ENCODE measurements around the gene ZNF791.
"Not testable (repeated sequence)": the region's sequence is repeated elsewhere in the genome, so short reads cannot be mapped to it uniquely, and the experiment has no call there.

ZNF791 gene

DNA sequence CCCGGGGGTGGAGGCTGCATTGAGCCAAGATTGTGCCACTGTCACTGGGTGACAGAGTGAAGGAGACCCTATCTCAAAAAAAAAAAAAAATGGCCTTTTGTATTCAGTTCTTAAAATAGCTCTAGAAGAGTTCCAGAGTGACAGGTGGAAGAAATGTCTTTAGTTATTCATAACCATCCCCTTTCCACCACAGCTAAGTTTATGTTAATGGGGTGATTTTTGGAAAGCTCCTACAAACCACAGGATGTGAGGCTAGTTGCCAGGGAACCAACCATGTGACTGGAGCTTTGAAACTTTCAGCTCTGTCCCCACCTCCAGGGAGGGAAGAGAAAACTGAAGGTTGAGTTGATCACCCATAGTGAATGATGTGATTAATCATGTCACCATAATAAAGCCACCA is 7.0 kb upstream of the ZNF791 start:
- H3K9me3 ChIP-seq (ENCODE audit: control insufficient read depth in 1 of 2, low read length in 2 of 2), result no peaks in the 10 kb centered on the region
- H3K36me3 ChIP-seq (ENCODE audit: control insufficient read depth in 1 of 2, insufficient read depth in 2 of 2, low read length in 2 of 2), result peaks cover 3 to 18% of the 10 kb centered on the region in 2 donors
- H3K27ac ChIP-seq (ENCODE audit: low read length), result no peak overlapping the region
- no peak overlapping the region for H3K4me3 ChIP-seq (ENCODE audit: low read depth in 1 of 2, low read length in 2 of 2)
- no peaks in the 10 kb centered on the region for H3K27me3 ChIP-seq (ENCODE audit: low read depth, low read length)
- H3K4me1 ChIP-seq (ENCODE audit: control insufficient read depth in 1 of 2, insufficient read depth in 2 of 2, low read length in 2 of 2), result peaks cover 0 to 2% of the 10 kb centered on the region in 2 donors

DNA sequence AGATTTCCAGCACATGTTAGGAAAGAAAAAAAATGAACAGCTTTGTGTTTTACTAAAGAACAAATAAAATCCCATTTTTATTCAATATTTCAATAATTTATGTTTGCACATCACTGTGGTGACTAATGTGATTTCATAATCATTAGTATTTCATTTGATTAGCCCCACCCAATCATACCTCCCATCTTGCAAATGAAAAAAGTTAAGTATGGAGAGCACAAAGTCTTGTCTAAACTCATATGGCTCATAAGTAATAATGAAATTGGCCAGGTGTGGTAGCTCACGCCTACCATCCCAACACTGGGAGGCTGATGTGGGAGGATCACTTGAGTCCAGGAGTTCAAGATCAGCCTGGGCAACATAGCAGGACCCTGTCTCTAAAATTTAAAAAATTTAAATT is 3.9 kb upstream of the ZNF791 start:
- Histone ChIP-seq H3K9me3 (ENCODE audit: control insufficient read depth in 1 of 2, low read length in 2 of 2) (no peaks in the 10 kb centered on the region), H3K36me3 (ENCODE audit: control insufficient read depth in 1 of 2, insufficient read depth in 2 of 2, low read length in 2 of 2) (peaks cover 3 to 22% of the 10 kb centered on the region in 2 donors), H3K27me3 (ENCODE audit: low read depth, low read length) (no peaks in the 10 kb centered on the region), H3K4me3 (ENCODE audit: low read depth in 1 of 2, low read length in 2 of 2) (no peak overlapping the region), H3K4me1 (ENCODE audit: control insufficient read depth in 1 of 2, insufficient read depth in 2 of 2, low read length in 2 of 2) (peaks cover 0 to 14% of the 10 kb centered on the region in 2 donors), H3K27ac (ENCODE audit: low read length) (no peak overlapping the region)

DNA sequence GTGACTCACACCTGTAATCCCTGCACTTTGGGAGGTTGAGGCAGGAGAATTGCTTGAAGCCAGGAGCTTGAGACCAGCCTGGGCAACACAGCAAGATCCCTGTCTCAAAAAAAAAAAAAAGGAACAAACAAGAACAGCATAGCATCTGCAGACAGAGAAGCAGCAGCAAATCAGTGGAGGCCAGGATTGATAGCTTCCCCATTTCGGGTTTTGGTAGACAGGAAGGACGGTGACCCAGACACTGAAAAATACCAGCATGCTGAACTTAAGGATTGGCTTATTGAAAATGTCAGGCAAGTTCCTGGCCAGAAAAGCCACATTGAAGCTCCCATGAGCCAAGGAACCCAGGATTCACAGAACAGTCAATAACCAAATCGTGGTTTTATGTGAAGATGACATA is 3.1 kb upstream of the ZNF791 start:
- peaks cover 3 to 16% of the 10 kb centered on the region in 2 donors for H3K36me3 ChIP-seq (ENCODE audit: control insufficient read depth in 1 of 2, insufficient read depth in 2 of 2, low read length in 2 of 2)
- H3K27ac ChIP-seq (ENCODE audit: low read length), result no peak overlapping the region

DNA sequence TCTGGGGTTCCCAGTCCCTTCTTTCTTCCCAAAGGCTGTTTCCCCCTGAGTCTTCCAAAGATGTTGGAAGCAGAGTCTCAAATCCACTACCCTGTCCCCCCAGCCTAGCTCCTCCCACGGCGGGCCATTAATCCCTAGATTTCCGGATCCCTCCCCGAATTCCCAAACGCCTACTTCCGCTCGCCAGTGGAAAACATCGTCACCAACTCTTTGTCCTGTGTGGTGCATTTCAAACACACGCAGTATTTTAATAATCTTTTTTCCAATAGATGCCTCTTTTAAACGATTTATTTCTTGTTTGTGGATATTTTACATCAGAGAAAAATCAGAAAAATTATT is 610 bp downstream of the ZNF791 start:
- Histone ChIP-seq H3K4me3 (ENCODE audit: low read depth in 1 of 2, low read length in 2 of 2) (peak overlapping the region; percentile 76 to 100), H3K36me3 (ENCODE audit: control insufficient read depth in 1 of 2, insufficient read depth in 2 of 2, low read length in 2 of 2) (peaks cover 5 to 20% of the 10 kb centered on the region in 2 donors), H3K4me1 (ENCODE audit: control insufficient read depth in 1 of 2, insufficient read depth in 2 of 2, low read length in 2 of 2) (peaks cover 0 to 44% of the 10 kb centered on the region in 2 donors), H3K27ac (ENCODE audit: low read length) (peak overlapping the region; percentile 97), H3K9me3 (ENCODE audit: control insufficient read depth in 1 of 2, low read length in 2 of 2) (no peaks in the 10 kb centered on the region), H3K27me3 (ENCODE audit: low read depth, low read length) (no peaks in the 10 kb centered on the region)

More for the DNA sequence above, 3.1 kb upstream of the ZNF791 start:
- no peaks in the 10 kb centered on the region for H3K9me3 ChIP-seq (ENCODE audit: control insufficient read depth in 1 of 2, low read length in 2 of 2)
- no peaks in the 10 kb centered on the region for H3K27me3 ChIP-seq (ENCODE audit: low read depth, low read length)
- H3K4me3 ChIP-seq (ENCODE audit: low read depth in 1 of 2, low read length in 2 of 2), result no peak overlapping the region
- peaks cover 0 to 18% of the 10 kb centered on the region in 2 donors for H3K4me1 ChIP-seq (ENCODE audit: control insufficient read depth in 1 of 2, insufficient read depth in 2 of 2, low read length in 2 of 2)

DNA sequence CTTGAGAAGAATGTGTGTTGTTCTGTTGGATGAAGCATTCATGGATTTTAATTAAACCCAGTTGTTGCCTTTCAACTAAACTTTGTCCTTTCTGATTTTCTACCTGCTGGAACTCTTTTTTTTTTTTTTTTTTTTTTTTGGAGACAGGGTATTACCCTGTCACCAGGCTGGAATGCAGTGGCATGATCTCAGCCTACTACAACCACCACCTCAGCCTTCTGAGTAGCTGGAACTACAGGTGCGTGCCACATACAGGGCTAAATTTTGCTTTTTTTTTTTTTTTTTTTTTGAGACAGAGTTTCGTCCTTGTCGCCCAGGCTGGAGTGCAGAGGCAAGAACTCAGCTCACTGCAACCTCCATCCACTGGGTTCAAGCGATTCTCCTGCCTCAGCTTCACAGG is 6.9 kb downstream of the ZNF791 start:
- Histone ChIP-seq H3K4me1 (ENCODE audit: control insufficient read depth in 1 of 2, insufficient read depth in 2 of 2, low read length in 2 of 2) (peaks cover 0 to 29% of the 10 kb centered on the region in 2 donors), H3K27ac (ENCODE audit: low read length) (no peak overlapping the region)

DNA sequence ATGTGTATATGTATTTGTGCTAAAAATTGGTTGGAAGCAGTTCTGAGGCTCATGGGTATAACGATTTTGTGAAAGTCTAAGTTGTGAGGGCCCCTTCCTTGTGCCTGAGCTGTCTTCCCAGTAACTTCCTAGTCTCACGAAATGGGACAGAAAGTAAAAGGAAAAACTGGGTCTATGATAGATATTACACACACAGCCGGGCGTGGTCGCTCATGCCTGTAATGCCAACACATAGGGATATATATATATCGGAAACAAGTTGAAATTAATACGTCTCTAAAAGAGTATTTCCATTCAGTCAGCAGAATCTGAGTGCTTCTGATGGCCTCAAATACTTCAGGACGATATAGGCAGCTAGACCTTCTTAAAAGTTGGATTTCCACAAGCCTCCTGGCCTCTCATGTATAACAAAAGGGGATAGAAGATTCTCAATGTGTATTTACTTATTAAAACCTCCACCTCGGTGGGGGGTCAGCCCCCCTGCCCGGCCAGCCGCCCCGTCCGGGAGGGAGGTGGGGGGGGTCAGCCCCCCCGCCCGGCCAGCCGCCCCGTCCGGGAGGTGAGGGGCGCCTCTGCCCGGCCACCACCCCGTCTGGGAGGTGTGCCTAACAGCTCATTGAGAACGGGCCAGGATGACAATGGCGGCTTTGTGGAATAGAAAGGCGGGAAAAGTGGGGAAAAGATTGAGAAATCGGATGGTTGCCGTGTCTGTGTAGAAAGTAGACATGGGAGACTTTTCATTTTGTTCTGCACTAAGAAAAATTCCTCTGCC is 10.7 kb downstream of the ZNF791 start:
- not testable (repeated sequence) for H3K4me3 ChIP-seq (ENCODE audit: low read depth in 1 of 2, low read length in 2 of 2); H3K27ac ChIP-seq (ENCODE audit: low read length); H3K9me3 ChIP-seq (ENCODE audit: control insufficient read depth in 1 of 2, low read length in 2 of 2); H3K27me3 ChIP-seq (ENCODE audit: low read depth, low read length); H3K4me1 ChIP-seq (ENCODE audit: control insufficient read depth in 1 of 2, insufficient read depth in 2 of 2, low read length in 2 of 2)
- H3K36me3 ChIP-seq (ENCODE audit: control insufficient read depth in 1 of 2, insufficient read depth in 2 of 2, low read length in 2 of 2), result peaks cover 2 to 13% of the 10 kb centered on the region in 2 donors

More for the DNA sequence above, 6.9 kb downstream of the ZNF791 start:
- H3K4me3 ChIP-seq (ENCODE audit: low read depth in 1 of 2, low read length in 2 of 2), result no peak overlapping the region
- H3K9me3 ChIP-seq (ENCODE audit: control insufficient read depth in 1 of 2, low read length in 2 of 2), result no peaks in the 10 kb centered on the region
- no peaks in the 10 kb centered on the region for H3K27me3 ChIP-seq (ENCODE audit: low read depth, low read length)
- H3K36me3 ChIP-seq (ENCODE audit: control insufficient read depth in 1 of 2, insufficient read depth in 2 of 2, low read length in 2 of 2), result peaks cover 5 to 9% of the 10 kb centered on the region in 2 donors

DNA sequence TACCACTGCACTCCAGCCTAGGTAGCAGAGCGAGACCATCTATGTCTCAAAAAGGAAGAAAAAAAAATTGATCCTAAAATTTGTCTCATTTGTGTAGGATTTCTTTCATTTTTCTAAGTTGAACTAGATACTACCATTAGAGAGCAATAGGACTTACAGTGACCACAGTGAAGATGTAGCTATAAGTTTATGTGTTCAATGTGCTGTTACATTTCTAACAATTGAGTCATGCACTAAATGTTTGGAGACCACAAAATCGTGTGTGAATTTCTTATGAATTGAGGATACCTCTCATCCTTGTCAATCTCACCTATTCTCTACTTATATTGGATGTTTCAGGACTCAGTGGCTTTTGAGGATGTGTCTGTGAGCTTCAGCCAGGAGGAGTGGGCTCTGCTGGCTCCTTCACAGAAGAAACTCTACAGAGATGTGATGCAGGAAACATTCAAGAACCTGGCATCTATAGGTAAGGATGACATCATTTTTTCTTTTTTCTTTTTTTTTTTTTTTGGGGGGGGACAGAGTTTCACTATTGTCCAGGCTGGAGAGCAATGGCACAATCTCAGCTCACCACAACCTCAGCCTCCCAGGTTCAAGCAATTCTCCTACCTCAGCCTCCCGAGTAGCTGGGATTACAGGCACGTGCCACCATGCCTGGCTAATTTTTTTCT is 12.8 kb downstream of the ZNF791 start:
- H3K9me3 ChIP-seq (ENCODE audit: control insufficient read depth in 1 of 2, low read length in 2 of 2), result peaks cover 7 to 11% of the 10 kb centered on the region in 2 donors
- H3K4me1 ChIP-seq (ENCODE audit: control insufficient read depth in 1 of 2, insufficient read depth in 2 of 2, low read length in 2 of 2), result no peaks in the 10 kb centered on the region
- no peak overlapping the region for H3K27ac ChIP-seq (ENCODE audit: low read length)
- H3K27me3 ChIP-seq (ENCODE audit: low read depth, low read length), result no peaks in the 10 kb centered on the region
- peaks cover 15 to 33% of the 10 kb centered on the region in 2 donors for H3K36me3 ChIP-seq (ENCODE audit: control insufficient read depth in 1 of 2, insufficient read depth in 2 of 2, low read length in 2 of 2)
- H3K4me3 ChIP-seq (ENCODE audit: low read depth in 1 of 2, low read length in 2 of 2), result no peak overlapping the region

DNA sequence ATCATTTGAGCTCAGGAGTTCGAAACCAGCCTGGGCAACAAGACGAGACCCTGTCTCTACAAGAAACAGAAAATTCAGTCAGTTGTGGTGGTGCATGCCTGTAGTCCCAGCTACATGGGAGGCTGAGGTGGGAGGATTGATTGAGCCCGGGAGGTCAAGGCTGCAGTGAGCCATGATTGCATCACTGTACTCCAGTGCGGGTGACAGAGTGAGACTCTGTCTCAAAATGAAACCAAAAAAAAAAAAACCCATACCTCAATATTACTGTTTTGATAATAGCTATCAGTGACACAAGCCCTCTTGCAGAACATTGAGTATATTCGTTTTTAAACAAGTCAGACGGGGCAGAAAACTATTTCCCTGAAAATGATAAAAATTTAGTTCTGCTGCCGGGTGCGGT is 16.2 kb downstream of the ZNF791 start:
- Histone ChIP-seq H3K27ac (ENCODE audit: low read length) (no peak overlapping the region), H3K36me3 (ENCODE audit: control insufficient read depth in 1 of 2, insufficient read depth in 2 of 2, low read length in 2 of 2) (peaks cover 27 to 43% of the 10 kb centered on the region in 2 donors)

DNA sequence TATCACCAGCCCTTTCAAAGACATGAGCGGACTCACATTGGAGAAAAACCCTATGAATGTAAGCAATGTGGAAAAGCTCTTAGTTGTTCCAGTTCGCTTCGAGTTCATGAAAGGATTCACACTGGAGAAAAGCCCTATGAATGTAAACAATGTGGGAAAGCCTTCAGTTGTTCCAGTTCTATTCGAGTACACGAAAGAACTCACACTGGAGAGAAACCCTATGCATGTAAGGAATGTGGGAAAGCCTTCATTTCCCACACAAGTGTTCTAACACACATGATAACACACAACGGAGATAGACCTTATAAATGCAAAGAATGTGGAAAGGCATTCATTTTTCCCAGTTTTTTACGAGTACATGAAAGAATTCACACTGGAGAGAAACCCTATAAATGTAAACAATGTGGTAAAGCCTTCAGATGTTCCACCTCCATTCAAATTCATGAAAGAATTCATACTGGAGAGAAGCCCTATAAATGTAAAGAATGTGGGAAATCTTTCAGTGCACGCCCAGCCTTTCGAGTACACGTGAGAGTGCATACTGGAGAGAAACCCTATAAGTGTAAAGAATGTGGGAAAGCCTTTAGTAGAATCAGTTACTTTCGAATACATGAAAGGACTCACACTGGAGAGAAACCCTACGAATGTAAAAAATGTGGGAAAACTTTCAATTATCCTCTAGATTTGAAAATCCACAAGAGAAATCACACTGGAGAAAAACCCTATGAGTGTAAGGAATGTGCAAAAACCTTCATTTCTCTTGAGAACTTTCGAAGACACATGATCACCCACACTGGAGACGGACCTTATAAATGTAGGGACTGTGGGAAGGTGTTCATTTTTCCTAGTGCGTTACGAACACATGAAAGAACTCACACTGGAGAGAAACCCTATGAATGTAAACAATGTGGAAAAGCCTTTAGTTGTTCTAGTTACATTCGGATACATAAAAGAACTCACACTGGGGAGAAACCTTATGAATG is 17.6 kb downstream of the ZNF791 start:
- no peak overlapping the region for H3K27ac ChIP-seq (ENCODE audit: low read length)
- H3K4me1 ChIP-seq (ENCODE audit: control insufficient read depth in 1 of 2, insufficient read depth in 2 of 2, low read length in 2 of 2), result no peaks in the 10 kb centered on the region
- H3K27me3 ChIP-seq (ENCODE audit: low read depth, low read length), result no peaks in the 10 kb centered on the region
- peak overlapping the region in 1 of 2 donors; percentile 12 for H3K4me3 ChIP-seq (ENCODE audit: low read depth in 1 of 2, low read length in 2 of 2)
- peaks cover 11% of the 10 kb centered on the region in 2 donors for H3K9me3 ChIP-seq (ENCODE audit: control insufficient read depth in 1 of 2, low read length in 2 of 2)
- H3K36me3 ChIP-seq (ENCODE audit: control insufficient read depth in 1 of 2, insufficient read depth in 2 of 2, low read length in 2 of 2), result peaks cover 27 to 43% of the 10 kb centered on the region in 2 donors

More for the DNA sequence above, 16.2 kb downstream of the ZNF791 start:
- no peaks in the 10 kb centered on the region for H3K27me3 ChIP-seq (ENCODE audit: low read depth, low read length)
- peaks cover 11% of the 10 kb centered on the region in 2 donors for H3K9me3 ChIP-seq (ENCODE audit: control insufficient read depth in 1 of 2, low read length in 2 of 2)
- no peaks in the 10 kb centered on the region for H3K4me1 ChIP-seq (ENCODE audit: control insufficient read depth in 1 of 2, insufficient read depth in 2 of 2, low read length in 2 of 2)
- H3K4me3 ChIP-seq (ENCODE audit: low read depth in 1 of 2, low read length in 2 of 2), result no peak overlapping the region

DNA sequence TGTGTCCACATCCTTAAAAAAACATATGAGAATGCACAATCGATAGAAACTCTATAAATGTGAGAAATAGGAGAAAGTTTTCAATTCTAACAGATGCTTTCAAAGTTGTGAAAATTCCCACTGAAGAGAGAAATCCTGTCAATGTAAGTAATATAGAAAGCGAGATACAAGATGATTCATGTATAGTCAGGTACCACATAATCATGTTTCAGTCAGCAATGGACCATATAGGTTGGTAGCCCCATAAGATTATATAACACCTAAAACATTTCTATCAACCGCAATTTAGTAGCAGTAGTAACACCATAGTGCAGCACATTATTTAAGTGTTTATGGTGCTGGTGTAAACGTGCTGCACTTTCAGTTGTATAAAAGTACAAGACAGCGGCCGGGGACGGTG is 18.5 kb downstream of the ZNF791 start:
- H3K36me3 ChIP-seq (ENCODE audit: control insufficient read depth in 1 of 2, insufficient read depth in 2 of 2, low read length in 2 of 2), result peaks cover 27 to 43% of the 10 kb centered on the region in 2 donors
- peaks cover 11% of the 10 kb centered on the region in 2 donors for H3K9me3 ChIP-seq (ENCODE audit: control insufficient read depth in 1 of 2, low read length in 2 of 2)
- no peak overlapping the region for H3K27ac ChIP-seq (ENCODE audit: low read length)
- peak overlapping the region in 1 of 2 donors; percentile 12 for H3K4me3 ChIP-seq (ENCODE audit: low read depth in 1 of 2, low read length in 2 of 2)
- H3K27me3 ChIP-seq (ENCODE audit: low read depth, low read length), result no peaks in the 10 kb centered on the region
- no peaks in the 10 kb centered on the region for H3K4me1 ChIP-seq (ENCODE audit: control insufficient read depth in 1 of 2, insufficient read depth in 2 of 2, low read length in 2 of 2)

DNA sequence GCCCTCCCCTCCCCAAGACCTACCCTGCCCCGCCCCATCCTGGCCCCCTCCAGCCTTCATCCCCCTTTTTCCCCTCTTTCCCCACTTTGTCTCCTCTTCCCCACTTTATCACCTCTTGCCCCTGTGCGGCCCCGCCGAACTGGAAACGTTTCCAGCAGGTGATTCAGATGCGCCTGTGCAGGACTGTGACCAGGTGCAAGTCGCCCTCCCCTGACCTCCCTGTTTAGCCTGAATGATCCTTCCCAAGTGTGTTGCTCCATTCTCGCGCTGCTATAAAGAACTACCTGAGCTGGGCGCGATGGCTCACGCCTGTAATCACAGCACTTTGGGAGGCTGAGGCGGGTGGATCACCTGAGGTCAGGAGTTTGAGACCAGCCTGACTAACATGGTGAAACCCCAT is 25.9 kb downstream of the ZNF791 start:
- Histone ChIP-seq H3K27ac (ENCODE audit: low read length) (no peak overlapping the region), H3K36me3 (ENCODE audit: control insufficient read depth in 1 of 2, insufficient read depth in 2 of 2, low read length in 2 of 2) (no peaks in the 10 kb centered on the region), H3K4me3 (ENCODE audit: low read depth in 1 of 2, low read length in 2 of 2) (no peak overlapping the region), H3K27me3 (ENCODE audit: low read depth, low read length) (no peaks in the 10 kb centered on the region), H3K9me3 (ENCODE audit: control insufficient read depth in 1 of 2, low read length in 2 of 2) (no peaks in the 10 kb centered on the region), H3K4me1 (ENCODE audit: control insufficient read depth in 1 of 2, insufficient read depth in 2 of 2, low read length in 2 of 2) (peaks cover 0 to 6% of the 10 kb centered on the region in 2 donors)
